Putamen (tissue), 1 donor: ENCODE measurements around the gene TCHHL1.
A peak's percentile ranks its signal among the peaks of the same experiment; 100 is the strongest.
"Not testable (repeated sequence)": the region's sequence is repeated elsewhere in the genome, so short reads cannot be mapped to it uniquely, and the experiment has no call there.

Experiments
- DNase-seq: peaks from one replicate; pipeline ENCODE4 v3.0.0-alpha.2; 2016; ENCODE audit warnings: low spot score

The TCHHL1 gene

DNA sequence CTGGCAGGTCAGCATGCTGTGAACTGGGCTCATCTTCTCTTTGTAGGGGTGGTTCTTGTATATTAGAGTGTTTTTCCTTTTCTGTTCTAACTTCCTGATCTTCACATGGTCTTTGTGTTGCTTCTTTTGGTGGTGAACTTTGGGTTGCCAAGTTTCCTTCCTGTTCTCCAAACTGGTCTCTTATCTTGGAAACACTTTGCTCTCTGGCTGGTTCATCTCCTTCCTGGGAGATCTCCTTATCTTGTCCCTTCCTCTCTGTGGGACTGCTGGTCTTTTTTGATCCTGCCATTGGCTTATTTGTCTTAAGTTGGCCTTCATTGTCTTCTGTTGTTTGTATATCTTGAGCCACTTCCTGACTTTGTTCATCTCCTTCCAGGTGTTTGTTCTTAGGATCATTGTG lies 2.1 kb downstream of the TCHHL1 start:
- DNase-seq: no peak

GRCh38 chr1:152084853-152085252 lies 4.0 kb downstream of the TCHHL1 start:
- no peak for DNase-seq

GRCh38 chr1:152081026-152081425 lies 7.8 kb downstream of the TCHHL1 start:
- DNase-seq: not testable (repeated sequence)

- DNase-seq: not testable (repeated sequence)
Measured at GRCh38 chr1:152080494-152080893, 8.4 kb downstream of the TCHHL1 start.

GRCh38 chr1:152078831-152079441 lies 9.9 kb downstream of the TCHHL1 start:
- no peak for DNase-seq

DNA sequence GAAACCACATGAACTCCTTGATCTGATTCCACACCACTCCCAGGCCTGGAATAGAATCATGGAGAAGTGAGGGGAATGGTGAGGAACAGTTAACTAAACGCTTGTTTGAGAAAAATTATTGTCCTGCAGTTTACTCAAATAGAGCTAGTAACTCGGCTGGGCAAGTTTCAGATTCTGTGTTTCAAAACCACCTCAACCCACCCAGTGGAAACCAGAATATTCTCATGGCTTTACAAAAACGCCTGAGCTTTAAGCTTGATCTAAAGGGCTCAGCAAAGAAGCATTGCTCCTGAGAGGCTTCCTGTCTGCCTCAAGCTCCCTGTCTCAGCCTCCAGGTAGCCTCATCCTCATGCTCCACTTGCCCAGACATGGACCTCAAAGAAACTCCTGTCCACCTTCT lies 16.6 kb downstream of the TCHHL1 start:
- DNase-seq: no peak

DNA sequence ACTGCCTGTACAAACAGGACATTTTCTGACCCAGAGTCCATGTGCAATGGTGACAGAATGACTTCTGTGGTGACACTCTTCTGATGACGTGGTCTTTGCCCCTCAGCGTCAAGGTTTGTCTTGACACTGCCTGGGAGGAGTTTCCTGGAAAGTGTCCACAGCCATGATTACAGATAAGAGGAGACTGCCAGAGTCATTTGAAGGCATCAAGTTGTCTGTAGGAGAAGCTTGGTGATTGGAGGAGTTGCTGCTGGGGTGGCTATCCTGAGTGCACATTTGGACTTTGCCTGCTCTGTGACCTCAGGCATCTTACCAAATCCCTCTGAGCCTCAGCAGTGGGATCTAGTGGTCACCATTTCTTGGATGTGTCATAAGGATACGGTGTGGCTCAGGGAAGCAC lies 17.7 kb downstream of the TCHHL1 start:
- DNase-seq: no peak

- no peak for DNase-seq
Measured at GRCh38 chr1:152067929-152068328, 20.9 kb downstream of the TCHHL1 start.

- DNase-seq: no peak
Measured at GRCh38 chr1:152067150-152067549, 21.7 kb downstream of the TCHHL1 start.

- no peak for DNase-seq
Measured at GRCh38 chr1:152061952-152062351, 26.9 kb downstream of the TCHHL1 start.

DNA sequence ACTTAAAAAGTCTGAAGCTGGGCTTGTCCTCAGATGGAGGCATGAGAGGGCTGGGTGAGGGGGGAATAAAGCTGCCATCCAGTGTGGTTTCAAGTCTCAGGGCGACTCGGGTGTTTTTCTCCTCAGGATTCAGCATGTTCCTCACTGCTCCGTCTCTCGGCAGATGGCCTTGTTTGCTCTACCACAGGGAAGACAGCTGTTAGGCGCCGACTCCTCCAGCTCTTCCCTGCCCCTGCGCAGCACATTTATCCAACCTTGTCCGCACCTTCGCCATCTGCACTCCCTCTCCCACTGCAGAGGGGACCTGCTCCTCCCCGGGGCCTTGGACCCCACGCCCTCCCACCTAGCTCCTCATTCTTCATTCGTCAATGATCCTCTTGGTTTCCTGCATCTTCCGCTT lies 35.5 kb downstream of the TCHHL1 start:
- DNase-seq: no peak

DNA sequence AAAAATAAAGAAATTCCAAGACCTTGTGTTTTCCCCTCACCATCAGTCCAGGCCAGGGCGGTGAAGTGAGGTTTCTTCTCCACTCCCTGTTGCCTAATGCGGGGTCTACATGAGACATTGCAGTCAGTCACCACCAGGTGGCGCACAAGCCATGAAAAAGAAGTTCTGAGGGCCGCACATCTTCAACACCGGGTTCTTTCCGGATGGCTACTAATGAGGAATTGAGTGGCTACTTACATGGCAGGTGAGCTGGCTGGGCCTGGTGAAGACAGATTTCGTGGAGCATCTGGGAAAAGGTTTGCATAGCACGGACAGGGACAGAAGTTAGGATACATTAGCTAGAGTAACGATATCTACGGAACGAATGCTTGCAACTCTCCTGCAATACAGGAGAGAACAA lies 36.3 kb downstream of the TCHHL1 start:
- DNase-seq: peak; percentile 53

GRCh38 chr1:152050886-152051675 lies 37.8 kb downstream of the TCHHL1 start:
- DNase-seq: no peak

GRCh38 chr1:152049291-152050083 lies 39.4 kb downstream of the TCHHL1 start:
- no peak for DNase-seq

- no peak for DNase-seq
Measured at GRCh38 chr1:152048416-152049009, 40.4 kb downstream of the TCHHL1 start.

GRCh38 chr1:152047730-152048415 lies 41.0 kb downstream of the TCHHL1 start:
- DNase-seq: peak; percentile 63

DNA sequence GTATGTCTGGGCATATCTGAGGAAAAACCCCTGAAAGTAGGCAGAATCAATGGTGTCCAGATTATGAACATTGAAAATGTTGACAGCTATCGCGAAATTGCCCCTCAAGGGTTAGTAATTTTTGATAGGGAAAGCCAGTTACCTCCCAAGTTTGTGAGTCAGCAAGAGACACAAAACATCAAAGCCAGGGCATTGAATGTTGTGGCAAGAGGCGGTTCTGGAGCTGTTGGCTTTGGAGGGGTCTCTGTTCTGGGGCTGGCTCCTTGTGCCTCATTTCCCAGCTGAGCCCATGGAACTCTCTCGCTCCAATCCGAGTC lies 41.5 kb downstream of the TCHHL1 start:
- DNase-seq: no peak

DNA sequence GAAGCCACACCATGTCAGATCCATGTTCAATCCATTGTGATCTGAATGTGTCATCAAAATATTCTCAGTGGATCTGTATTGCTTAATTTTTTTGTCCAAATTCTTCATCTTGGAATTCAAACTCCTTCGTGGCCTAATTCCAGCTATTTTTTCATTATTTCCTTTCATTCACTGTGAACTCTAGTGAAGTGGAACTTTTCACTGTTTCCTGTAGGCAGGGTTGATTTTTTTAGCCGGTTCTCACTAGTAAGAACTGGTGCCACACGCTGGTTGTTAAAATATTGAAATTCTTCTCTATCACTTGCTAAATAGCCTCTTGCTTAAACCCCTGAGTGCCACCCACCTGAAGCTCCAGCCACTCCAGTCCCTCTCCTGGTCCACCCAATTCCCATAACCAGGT lies 44.5 kb downstream of the TCHHL1 start:
- DNase-seq: no peak

GRCh38 chr1:152043870-152044269 lies 45.0 kb downstream of the TCHHL1 start:
- no peak for DNase-seq

DNA sequence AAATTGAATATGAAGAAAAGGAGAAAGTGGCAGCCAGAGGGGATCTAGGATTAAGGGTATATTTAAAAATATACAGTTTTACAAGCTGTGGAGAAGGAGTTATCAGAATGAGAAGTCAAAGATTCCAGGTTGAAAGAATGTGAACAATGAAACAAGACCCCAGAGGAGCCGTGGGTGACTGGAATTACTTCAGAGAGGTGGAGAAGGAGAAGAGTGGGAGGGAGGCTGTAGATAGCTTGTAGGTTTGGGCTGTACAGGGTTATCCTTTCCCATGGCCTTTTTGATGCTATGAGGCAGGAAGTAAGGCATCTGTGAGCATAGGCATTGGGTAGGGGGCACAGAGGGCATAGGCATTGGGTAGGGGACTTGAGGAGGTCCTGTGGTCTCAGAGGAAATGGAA lies 46.8 kb downstream of the TCHHL1 start:
- no peak for DNase-seq

DNA sequence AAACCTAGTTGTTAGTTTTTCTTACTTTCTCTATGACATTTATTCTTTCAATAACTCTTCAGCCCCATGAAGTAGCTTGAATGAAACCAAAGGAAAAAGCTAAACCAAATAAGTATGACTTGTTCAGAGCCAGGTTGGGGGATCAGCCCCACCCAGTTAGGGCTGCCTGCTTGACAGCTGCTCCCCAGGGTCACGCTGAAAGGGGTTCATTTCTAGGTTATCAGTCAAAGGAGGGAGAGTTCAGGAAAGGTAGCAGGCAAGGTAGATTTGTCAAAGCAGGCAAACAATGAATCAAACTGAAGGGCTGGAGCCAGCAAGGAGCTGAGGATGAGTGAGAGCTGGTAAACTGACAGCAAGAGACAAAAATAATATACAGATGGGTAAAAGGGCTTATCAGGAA lies 49.0 kb downstream of the TCHHL1 start:
- no peak for DNase-seq

DNA sequence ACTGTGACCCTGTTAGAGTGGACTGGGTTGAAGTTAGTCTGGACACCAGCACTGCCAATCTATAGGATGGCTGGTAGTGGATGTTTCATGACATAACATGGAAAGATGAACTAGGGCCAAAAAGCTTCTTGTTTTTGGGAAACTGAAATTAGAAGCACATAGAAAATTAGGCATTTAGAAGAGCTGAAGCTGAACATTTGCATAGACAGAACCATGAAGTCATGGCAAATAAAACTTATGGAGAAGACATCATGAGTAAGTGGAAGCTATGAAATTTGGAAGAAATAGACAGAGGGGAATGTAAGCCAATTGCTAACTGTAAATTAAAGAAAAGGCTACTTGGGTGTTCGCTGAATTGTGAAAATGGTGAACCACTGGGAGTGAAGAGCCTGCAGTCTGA lies 49.4 kb downstream of the TCHHL1 start:
- DNase-seq: no peak
